GM21576 (cell line): ENCODE measurements around the gene CYTH3.
A peak's percentile ranks its signal among the peaks of the same experiment; 100 is the strongest.
"Not testable (repeated sequence)": the region's sequence is repeated elsewhere in the genome, so short reads cannot be mapped to it uniquely, and the experiment has no call there.

Experiments
- ATAC-seq: cut with Tn5 transposase; IDR thresholded peaks from one replicate; pipeline ENCODE4 v1.9.1; 2021; ENCODE audit warnings: mild to moderate bottlenecking, moderate library complexity; ENCODE audit not compliant: unreplicated experiment

Gene CYTH3

GRCh38 chr7:6232534-6232933 lies 39.9 kb downstream of the CYTH3 start:
- ATAC-seq, result no peak

GRCh38 chr7:6232116-6232515 lies 40.3 kb downstream of the CYTH3 start:
- ATAC-seq, result no peak

- ATAC-seq, result no peak
Measured at GRCh38 chr7:6231184-6231583, 41.2 kb downstream of the CYTH3 start.

GRCh38 chr7:6229284-6229683 lies 43.1 kb downstream of the CYTH3 start:
- ATAC-seq, result not testable (repeated sequence)

GRCh38 chr7:6228361-6229229 lies 43.8 kb downstream of the CYTH3 start:
- peak; percentile 88 for ATAC-seq

GRCh38 chr7:6227294-6227846 lies 45.1 kb downstream of the CYTH3 start:
- ATAC-seq, result no peak

- ATAC-seq, result no peak
Measured at GRCh38 chr7:6226194-6226799, 46.1 kb downstream of the CYTH3 start.

- ATAC-seq, result not testable (repeated sequence)
Measured at GRCh38 chr7:6223411-6223810, 49.0 kb downstream of the CYTH3 start.

GRCh38 chr7:6223010-6223409 lies 49.4 kb downstream of the CYTH3 start:
- not testable (repeated sequence) for ATAC-seq

- ATAC-seq, result no peak
Measured at GRCh38 chr7:6221340-6222319, 50.8 kb downstream of the CYTH3 start.

- ATAC-seq, result no peak
Measured at GRCh38 chr7:6218329-6218728, 54.1 kb downstream of the CYTH3 start.

GRCh38 chr7:6212008-6212407 lies 60.4 kb downstream of the CYTH3 start:
- no peak for ATAC-seq

- no peak for ATAC-seq
Measured at GRCh38 chr7:6210621-6211372, 61.6 kb downstream of the CYTH3 start.

- no peak for ATAC-seq
Measured at GRCh38 chr7:6209340-6209739, 63.1 kb downstream of the CYTH3 start.

GRCh38 chr7:6208573-6209328 lies 63.7 kb downstream of the CYTH3 start:
- ATAC-seq, result no peak

- no peak for ATAC-seq
Measured at GRCh38 chr7:6205971-6206660, 66.3 kb downstream of the CYTH3 start.

- no peak for ATAC-seq
Measured at GRCh38 chr7:6203381-6203780, 69.0 kb downstream of the CYTH3 start.

- ATAC-seq, result no peak
Measured at GRCh38 chr7:6202117-6202516, 70.3 kb downstream of the CYTH3 start.

- ATAC-seq, result no peak
Measured at GRCh38 chr7:6200971-6201370, 71.5 kb downstream of the CYTH3 start.
